ENCODE results near the gene CEP104.

- TF ChIP-seq CTCF (IDR thresholded peaks at IDR 0.05; ENCODE audit: poor library complexity) = no peak
- no peak for TF ChIP-seq EZH2phosphoT487 (IDR thresholded peaks at IDR 0.05; ENCODE audit: low read depth, severe bottlenecking, unreplicated experiment)
- no peak for TF ChIP-seq EZH2 (IDR thresholded peaks at IDR 0.05; ENCODE audit: borderline replicate concordance)
These were observed 14.1 kb downstream of the CEP104 start for GRCh38 chr1:3842912-3843311.
